Panc1 (cell line): ENCODE results near the gene F5.

Experiments
- POLR2AphosphoS5 ChIP-seq: IDR thresholded peaks from 2 replicates; pipeline ENCODE4 v1.6.1; 2012; ENCODE audit warnings: mild to moderate bottlenecking, low read depth, low read length, moderate library complexity
- SIN3A ChIP-seq: IDR thresholded peaks from 2 replicates; pipeline ENCODE4 v1.6.1; 2012; ENCODE audit warnings: low read depth, mild to moderate bottlenecking, low read length, moderate library complexity, borderline replicate concordance; ENCODE audit not compliant: insufficient read depth
- TF ChIP-seq, protein P1 (sequence below): fragments of 450-650 bp; IDR thresholded peaks from 2 replicates; pipeline ENCODE4 v1.5.1; 2017; ENCODE audit warnings: mild to moderate bottlenecking
- TF ChIP-seq, protein P2 (sequence below), 2 experiments: IDR thresholded peaks; 2 replicates each; pipeline ENCODE4 v1.6.1; 2011 to 2012; ENCODE audit warnings: low read depth in 2 of 2, control low read depth in 1 of 2, low read length in 1 of 2, mild to moderate bottlenecking in 1 of 2, moderate library complexity in 1 of 2; ENCODE audit not compliant: insufficient read depth in 1 of 2

DNA sequence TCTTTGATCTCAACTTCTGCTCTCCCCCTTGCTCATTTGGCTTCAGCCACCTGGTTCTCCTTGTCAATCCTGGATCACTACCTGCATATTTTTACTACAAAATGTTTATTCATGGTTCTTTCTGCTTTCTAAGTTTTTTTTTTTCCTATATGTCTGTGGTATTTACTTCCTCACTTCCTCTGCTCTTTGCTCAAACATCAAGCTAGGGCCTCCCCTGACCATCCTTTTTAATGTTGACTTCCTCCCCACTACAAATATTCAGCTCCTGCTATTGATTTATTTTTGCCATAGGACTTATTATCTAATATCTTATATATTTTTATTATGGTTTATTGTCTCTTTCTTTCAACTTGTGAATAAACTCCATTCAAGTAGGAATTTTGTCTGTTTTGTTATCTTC lies 86.5 kb downstream of the F5 start:
- TF ChIP-seq, protein P1, sequence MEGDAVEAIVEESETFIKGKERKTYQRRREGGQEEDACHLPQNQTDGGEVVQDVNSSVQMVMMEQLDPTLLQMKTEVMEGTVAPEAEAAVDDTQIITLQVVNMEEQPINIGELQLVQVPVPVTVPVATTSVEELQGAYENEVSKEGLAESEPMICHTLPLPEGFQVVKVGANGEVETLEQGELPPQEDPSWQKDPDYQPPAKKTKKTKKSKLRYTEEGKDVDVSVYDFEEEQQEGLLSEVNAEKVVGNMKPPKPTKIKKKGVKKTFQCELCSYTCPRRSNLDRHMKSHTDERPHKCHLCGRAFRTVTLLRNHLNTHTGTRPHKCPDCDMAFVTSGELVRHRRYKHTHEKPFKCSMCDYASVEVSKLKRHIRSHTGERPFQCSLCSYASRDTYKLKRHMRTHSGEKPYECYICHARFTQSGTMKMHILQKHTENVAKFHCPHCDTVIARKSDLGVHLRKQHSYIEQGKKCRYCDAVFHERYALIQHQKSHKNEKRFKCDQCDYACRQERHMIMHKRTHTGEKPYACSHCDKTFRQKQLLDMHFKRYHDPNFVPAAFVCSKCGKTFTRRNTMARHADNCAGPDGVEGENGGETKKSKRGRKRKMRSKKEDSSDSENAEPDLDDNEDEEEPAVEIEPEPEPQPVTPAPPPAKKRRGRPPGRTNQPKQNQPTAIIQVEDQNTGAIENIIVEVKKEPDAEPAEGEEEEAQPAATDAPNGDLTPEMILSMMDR, result no peak
- no peak for TF ChIP-seq POLR2AphosphoS5
- TF ChIP-seq, protein P2, sequence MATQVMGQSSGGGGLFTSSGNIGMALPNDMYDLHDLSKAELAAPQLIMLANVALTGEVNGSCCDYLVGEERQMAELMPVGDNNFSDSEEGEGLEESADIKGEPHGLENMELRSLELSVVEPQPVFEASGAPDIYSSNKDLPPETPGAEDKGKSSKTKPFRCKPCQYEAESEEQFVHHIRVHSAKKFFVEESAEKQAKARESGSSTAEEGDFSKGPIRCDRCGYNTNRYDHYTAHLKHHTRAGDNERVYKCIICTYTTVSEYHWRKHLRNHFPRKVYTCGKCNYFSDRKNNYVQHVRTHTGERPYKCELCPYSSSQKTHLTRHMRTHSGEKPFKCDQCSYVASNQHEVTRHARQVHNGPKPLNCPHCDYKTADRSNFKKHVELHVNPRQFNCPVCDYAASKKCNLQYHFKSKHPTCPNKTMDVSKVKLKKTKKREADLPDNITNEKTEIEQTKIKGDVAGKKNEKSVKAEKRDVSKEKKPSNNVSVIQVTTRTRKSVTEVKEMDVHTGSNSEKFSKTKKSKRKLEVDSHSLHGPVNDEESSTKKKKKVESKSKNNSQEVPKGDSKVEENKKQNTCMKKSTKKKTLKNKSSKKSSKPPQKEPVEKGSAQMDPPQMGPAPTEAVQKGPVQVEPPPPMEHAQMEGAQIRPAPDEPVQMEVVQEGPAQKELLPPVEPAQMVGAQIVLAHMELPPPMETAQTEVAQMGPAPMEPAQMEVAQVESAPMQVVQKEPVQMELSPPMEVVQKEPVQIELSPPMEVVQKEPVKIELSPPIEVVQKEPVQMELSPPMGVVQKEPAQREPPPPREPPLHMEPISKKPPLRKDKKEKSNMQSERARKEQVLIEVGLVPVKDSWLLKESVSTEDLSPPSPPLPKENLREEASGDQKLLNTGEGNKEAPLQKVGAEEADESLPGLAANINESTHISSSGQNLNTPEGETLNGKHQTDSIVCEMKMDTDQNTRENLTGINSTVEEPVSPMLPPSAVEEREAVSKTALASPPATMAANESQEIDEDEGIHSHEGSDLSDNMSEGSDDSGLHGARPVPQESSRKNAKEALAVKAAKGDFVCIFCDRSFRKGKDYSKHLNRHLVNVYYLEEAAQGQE (IDR thresholded peaks at IDR 0.05; ENCODE audit: insufficient read depth in 1 of 2, low read depth in 2 of 2, low read length in 1 of 2), result no peak
- no peak for TF ChIP-seq SIN3A
